ENCODE data around the gene ALPK1. TPM values are rescaled to one million over a fixed set of nuclear protein-coding genes. Genes with fewer than 3 reads are reported as not detected.
"Not testable (repeated sequence)": the region's sequence is repeated elsewhere in the genome, so short reads cannot be mapped to it uniquely, and the experiment has no call there.

ALPK1 gene
- total and polyA plus RNA-seq, 9 donors: 4.9 to 8.7 (median 7.0) TPM

DNA sequence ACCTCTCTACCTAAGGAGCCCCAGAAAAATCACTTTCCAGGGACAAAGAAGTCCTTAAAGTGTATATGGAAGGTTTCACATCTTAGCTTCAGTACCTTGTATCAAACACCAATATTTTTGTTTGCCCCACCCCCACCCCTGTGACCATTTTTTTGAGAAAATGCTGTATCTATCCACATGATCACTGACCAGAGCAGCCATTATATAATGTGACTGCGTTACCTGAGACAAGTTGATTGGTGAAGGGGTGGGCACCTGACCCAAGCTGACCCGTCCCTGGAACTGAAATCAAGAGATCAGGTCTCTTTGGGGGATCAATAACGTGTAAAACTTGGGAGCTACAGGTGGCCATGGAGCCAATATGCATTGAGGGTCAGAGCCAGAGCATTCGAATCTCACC lies 22.2 kb upstream of the ALPK1 start:
- Histone ChIP-seq H3K4me3 (ENCODE audit: low read length) (no peak overlapping the region), H3K36me3 (ENCODE audit: control insufficient read depth, insufficient read depth, low read length) (peaks cover 11% of the 10 kb centered on the region), H3K4me1 (ENCODE audit: control insufficient read depth, insufficient read depth, low read length) (no peaks in the 10 kb centered on the region), H3K27ac (ENCODE audit: low read length) (no peak overlapping the region), H3K27me3 (ENCODE audit: control insufficient read depth, insufficient read depth, low read length) (no peaks in the 10 kb centered on the region), H3K9me3 (replicated peaks; ENCODE audit: control insufficient read depth, low read depth, low read length) (no peaks in the 10 kb centered on the region)
- no peak for DNase-seq
- 98% methylated on average over 3 of the region's 4 CpGs for WGBS (ENCODE audit: insufficient coverage)

DNA sequence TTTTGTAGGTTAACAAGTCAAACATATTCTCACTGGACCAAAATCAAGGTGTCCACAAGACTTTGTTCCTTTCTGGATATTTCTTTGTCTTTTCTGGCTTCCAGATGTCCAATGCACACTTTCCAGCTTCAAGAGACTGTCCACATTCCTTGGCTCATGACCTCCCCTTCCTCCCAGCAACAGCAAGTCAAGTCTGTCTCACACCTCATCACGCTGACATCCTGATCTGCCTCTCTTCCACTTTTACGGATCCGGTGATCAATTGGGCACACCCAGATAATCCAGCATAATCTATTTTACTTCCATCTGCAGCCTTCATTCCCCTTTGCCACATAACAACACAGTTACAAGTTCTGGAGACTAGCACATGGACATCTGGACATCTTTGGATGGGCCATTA lies 21.1 kb upstream of the ALPK1 start:
- Histone ChIP-seq H3K4me3 (ENCODE audit: low read length) (no peak overlapping the region), H3K4me1 (ENCODE audit: control insufficient read depth, insufficient read depth, low read length) (no peaks in the 10 kb centered on the region), H3K27me3 (ENCODE audit: control insufficient read depth, insufficient read depth, low read length) (no peaks in the 10 kb centered on the region), H3K27ac (ENCODE audit: low read length) (no peak overlapping the region), H3K9me3 (replicated peaks; ENCODE audit: control insufficient read depth, low read depth, low read length) (no peaks in the 10 kb centered on the region), H3K36me3 (ENCODE audit: control insufficient read depth, insufficient read depth, low read length) (peaks cover 11% of the 10 kb centered on the region)
- WGBS (ENCODE audit: insufficient coverage): 100% methylated on average over 3 of the region's 3 CpGs
- DNase-seq: no peak

DNA sequence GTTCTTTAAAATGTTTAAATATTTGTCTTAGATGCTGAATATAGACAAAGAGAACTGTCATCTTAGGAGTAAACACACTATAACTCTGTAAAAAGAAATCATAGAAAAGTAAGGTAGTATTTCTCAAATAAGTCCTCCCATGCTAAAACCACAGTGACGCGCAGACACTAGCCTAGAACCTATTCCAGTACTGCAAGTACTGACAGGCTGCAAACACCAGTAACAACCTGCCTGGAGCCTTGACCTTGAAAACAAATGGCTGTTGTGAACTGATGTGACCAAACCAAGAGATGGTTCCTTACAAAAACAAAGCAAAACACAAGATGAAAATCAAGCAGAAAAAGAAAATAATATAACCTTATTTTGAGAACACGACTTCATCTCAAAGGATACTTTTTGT lies 19.9 kb upstream of the ALPK1 start:
- DNase-seq: no peak
- no peak overlapping the region for H3K27ac ChIP-seq (ENCODE audit: low read length)

DNA sequence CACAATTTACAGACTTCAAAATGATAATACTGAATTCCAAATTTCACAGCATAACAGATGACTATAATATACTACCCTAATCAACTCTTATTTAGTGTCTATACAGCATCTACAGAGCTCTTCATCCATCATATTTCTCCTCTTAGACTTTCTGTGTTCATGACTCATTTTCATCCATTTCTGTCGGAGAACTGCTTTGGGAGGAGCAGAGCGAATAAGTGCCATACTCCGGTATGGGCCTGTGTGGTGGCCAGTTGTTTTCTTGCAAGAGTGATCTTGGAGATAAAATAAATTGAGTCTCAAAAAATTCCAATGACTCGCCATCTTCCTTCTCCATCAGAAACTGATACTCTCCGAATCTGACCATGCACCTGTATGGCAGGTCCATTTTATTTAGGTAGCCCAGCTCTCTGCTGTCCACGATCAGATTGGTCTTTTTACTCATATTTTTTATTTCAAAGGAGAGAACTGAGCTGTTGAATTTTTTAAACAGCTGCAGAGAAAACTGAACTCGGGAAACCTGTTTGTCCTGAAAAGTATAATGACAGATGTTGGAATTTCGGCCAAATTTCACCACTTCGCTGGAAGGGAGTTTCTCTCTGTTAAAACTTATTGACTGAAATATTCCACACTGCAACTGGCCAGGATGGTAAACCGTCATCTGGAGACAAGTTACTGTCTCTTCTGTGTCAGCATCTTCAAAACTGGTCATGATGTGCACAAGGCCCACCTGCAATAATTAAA lies 19.3 kb upstream of the ALPK1 start:
- WGBS (ENCODE audit: insufficient coverage): 77% methylated on average over 4 of the region's 10 CpGs
- H3K36me3 ChIP-seq (ENCODE audit: control insufficient read depth, insufficient read depth, low read length): peaks cover 11% of the 10 kb centered on the region
- no peaks in the 10 kb centered on the region for H3K9me3 ChIP-seq (replicated peaks; ENCODE audit: control insufficient read depth, low read depth, low read length)
- DNase-seq: peak; percentile 16
- H3K4me3 ChIP-seq (ENCODE audit: low read length): no peak overlapping the region
- no peak overlapping the region for H3K27ac ChIP-seq (ENCODE audit: low read length)
- no peaks in the 10 kb centered on the region for H3K4me1 ChIP-seq (ENCODE audit: control insufficient read depth, insufficient read depth, low read length)
- H3K27me3 ChIP-seq (ENCODE audit: control insufficient read depth, insufficient read depth, low read length): no peaks in the 10 kb centered on the region

More for the DNA sequence above, 19.9 kb upstream of the ALPK1 start:
- WGBS (ENCODE audit: insufficient coverage): no CpG with 5 or more reads among the region's 3 CpGs
- Histone ChIP-seq H3K36me3 (ENCODE audit: control insufficient read depth, insufficient read depth, low read length) (peaks cover 11% of the 10 kb centered on the region), H3K9me3 (replicated peaks; ENCODE audit: control insufficient read depth, low read depth, low read length) (no peaks in the 10 kb centered on the region), H3K4me3 (ENCODE audit: low read length) (no peak overlapping the region), H3K4me1 (ENCODE audit: control insufficient read depth, insufficient read depth, low read length) (no peaks in the 10 kb centered on the region), H3K27me3 (ENCODE audit: control insufficient read depth, insufficient read depth, low read length) (no peaks in the 10 kb centered on the region)

DNA sequence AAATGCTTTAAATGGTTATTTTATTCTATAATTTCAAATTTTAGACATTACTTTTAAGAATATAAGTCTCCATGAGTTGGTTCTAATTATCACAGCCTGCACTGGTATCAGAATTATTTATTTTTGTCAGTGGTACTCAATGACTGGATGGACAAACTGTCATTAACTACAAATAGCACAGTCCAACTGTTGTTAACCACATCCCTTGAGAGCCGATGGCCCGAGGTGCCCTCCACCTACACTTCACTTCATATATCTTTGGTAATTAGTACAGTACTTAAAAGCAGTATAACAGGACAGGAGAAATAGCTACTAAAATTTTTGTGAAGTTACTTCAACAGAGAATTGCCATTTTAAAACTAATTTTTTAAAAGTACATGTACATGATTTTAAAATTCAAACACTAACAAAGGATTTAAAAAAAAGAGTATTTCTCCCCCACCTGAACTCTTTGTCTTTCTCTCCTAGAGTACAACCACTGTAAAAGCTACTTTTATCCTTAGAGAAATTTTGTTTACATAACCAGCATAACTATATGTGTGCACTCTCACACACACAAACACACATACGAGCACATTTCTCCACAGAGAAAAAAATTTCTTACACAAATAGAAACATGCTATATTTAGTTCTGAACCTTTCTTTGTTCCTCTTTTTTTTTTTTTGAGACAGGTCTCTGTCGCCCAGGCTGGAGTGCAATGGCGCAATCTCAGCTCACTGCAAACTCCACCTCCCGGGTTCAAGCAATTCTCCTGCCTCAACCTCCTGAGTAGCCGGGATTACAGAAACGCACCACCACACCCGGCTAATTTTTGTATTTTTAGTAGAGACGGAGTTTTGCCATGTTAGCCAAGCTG lies 17.9 kb upstream of the ALPK1 start:
- WGBS (ENCODE audit: insufficient coverage): 33% methylated on average over 1 of the region's 10 CpGs
- Histone ChIP-seq H3K27ac (ENCODE audit: low read length) (no peak overlapping the region), H3K27me3 (ENCODE audit: control insufficient read depth, insufficient read depth, low read length) (no peaks in the 10 kb centered on the region), H3K9me3 (replicated peaks; ENCODE audit: control insufficient read depth, low read depth, low read length) (no peaks in the 10 kb centered on the region), H3K36me3 (ENCODE audit: control insufficient read depth, insufficient read depth, low read length) (peaks cover 11% of the 10 kb centered on the region), H3K4me3 (ENCODE audit: low read length) (no peak overlapping the region), H3K4me1 (ENCODE audit: control insufficient read depth, insufficient read depth, low read length) (peaks cover 2% of the 10 kb centered on the region)
- DNase-seq: peak; percentile 6

DNA sequence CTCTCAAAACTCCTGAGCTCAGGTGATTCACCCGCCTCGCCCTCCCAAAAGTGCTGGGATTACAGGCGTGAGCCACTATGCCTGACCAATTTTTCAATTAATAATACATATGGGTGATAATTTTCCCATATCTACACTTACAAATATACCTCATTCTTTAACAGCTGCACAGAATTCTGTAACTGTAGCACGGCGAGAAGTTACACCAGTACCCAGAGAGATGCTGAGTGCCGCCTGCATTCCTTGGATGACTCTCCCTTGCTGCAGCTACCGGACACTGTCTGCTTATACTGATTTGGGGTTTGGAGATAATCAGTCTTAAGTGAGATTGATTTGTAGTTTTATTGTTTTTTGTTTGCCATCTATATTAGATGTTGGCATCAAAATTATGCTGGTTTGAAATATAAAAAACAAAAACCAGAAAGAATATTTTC lies 17.3 kb upstream of the ALPK1 start:
- peaks cover 11% of the 10 kb centered on the region for H3K36me3 ChIP-seq (ENCODE audit: control insufficient read depth, insufficient read depth, low read length)
- no CpG with 5 or more reads among the region's 7 CpGs for WGBS (ENCODE audit: insufficient coverage)

DNA sequence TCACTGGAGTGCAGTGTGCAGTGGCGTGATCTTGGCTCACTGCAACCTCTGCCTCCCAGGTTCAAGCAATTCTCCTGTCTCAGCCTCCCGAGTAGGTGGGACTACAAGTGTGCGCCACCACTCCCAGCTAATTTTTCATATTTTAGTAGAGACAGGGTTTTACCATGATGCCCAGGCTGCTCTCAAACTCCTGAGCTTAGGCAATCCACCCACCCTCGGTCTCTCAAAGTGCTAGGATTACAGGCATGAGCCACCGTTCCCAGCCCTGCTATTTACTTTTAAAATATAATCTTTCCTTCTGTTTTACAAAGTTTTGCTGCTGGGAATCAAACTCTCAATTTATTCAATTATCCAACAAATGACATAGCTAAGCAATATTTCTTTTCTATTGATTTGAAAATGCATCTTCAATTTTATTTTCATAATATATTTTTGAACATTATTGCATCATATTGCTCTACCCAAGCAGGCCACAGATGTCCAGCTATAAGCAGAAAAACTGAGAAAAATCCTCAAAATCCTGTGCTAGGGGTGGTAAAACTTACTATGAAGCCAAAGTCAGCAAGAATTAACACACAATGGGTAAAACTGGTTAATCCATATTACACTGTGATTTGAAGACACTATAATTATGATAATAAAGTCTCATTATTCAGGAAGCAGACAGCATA lies 16.6 kb upstream of the ALPK1 start:
- H3K27ac ChIP-seq (ENCODE audit: low read length): no peak overlapping the region
- 78% methylated on average over 3 of the region's 5 CpGs for WGBS (ENCODE audit: insufficient coverage)
- no peak for DNase-seq

More for the DNA sequence above, 17.3 kb upstream of the ALPK1 start:
- Histone ChIP-seq H3K4me3 (ENCODE audit: low read length) (no peak overlapping the region), H3K9me3 (replicated peaks; ENCODE audit: control insufficient read depth, low read depth, low read length) (no peaks in the 10 kb centered on the region), H3K27ac (ENCODE audit: low read length) (no peak overlapping the region), H3K27me3 (ENCODE audit: control insufficient read depth, insufficient read depth, low read length) (no peaks in the 10 kb centered on the region), H3K4me1 (ENCODE audit: control insufficient read depth, insufficient read depth, low read length) (peaks cover 7% of the 10 kb centered on the region)
- no peak for DNase-seq

DNA sequence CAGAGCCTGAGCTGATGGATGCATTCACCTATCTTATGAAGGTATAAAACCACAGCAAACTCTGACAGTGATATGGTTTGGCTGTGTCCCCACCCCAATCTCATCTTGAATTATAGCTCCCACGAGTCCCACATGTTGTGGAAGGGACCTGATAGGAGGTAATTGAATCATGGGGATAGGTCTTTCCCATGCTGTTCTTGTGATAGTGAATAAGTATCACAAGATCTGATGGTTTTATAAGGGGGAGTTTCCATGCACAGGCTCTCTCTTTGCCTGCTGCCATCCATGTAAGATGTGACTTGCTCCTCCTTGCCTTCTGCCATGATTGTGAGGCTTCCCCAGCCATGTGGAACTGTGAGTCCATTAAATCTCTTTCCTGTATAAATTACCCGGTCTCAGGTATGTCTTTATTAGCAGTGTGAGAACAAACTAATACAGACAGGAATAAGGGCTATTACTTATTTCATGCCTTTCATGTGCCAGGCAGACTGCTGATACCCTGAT lies 15.2 kb upstream of the ALPK1 start:
- not testable (repeated sequence) for H3K27me3 ChIP-seq (ENCODE audit: control insufficient read depth, insufficient read depth, low read length); H3K4me3 ChIP-seq (ENCODE audit: low read length); H3K36me3 ChIP-seq (ENCODE audit: control insufficient read depth, insufficient read depth, low read length); H3K27ac ChIP-seq (ENCODE audit: low read length); H3K9me3 ChIP-seq (replicated peaks; ENCODE audit: control insufficient read depth, low read depth, low read length); DNase-seq
- no CpG with 5 or more reads among the region's 2 CpGs for WGBS (ENCODE audit: insufficient coverage)
- H3K4me1 ChIP-seq (ENCODE audit: control insufficient read depth, insufficient read depth, low read length): peaks cover 14% of the 10 kb centered on the region

More for the DNA sequence above, 16.6 kb upstream of the ALPK1 start:
- H3K36me3 ChIP-seq (ENCODE audit: control insufficient read depth, insufficient read depth, low read length): peaks cover 7% of the 10 kb centered on the region
- no peaks in the 10 kb centered on the region for H3K27me3 ChIP-seq (ENCODE audit: control insufficient read depth, insufficient read depth, low read length)
- H3K9me3 ChIP-seq (replicated peaks; ENCODE audit: control insufficient read depth, low read depth, low read length): no peaks in the 10 kb centered on the region
- peaks cover 9% of the 10 kb centered on the region for H3K4me1 ChIP-seq (ENCODE audit: control insufficient read depth, insufficient read depth, low read length)
- no peak overlapping the region for H3K4me3 ChIP-seq (ENCODE audit: low read length)

DNA sequence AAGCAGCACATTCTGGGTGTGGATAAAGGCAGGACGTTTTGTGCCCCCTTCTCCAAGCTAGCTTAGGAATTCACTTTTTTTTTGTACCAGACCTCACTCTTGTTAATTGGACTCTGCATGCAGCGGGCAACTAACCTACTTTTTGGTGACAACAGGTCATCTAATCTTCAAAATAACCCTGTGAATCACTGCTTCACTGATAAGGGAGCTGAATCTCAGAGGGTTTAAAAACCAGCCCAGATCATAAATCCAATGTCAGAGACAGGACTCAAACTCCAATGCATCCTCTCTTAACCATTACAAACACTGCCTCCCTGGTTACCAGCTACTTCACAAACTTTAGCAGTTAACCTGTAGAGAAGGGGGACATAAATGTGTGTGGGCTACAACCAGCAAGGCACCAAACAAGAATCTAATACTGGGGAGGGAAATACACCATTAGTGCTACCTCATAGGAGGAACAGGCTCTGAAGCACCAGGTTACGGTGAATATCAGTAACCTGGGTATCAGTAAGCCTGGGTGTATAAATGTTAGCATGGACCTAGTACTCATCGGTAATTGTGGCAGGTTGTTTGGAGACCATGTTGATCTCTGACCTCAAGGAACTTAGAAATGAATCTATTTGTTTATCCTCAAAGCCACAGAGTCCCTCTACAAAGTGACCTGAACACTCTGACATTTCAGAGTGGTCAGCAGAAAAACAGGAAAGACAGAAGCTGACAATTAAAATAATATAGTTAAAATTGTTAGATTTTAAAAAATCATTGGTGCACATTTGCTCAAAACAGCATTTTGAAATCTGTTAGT lies 14.1 kb upstream of the ALPK1 start:
- DNase-seq: no peak
- H3K4me3 ChIP-seq (ENCODE audit: low read length): no peak overlapping the region
- H3K36me3 ChIP-seq (ENCODE audit: control insufficient read depth, insufficient read depth, low read length): no peaks in the 10 kb centered on the region
- no peaks in the 10 kb centered on the region for H3K27me3 ChIP-seq (ENCODE audit: control insufficient read depth, insufficient read depth, low read length)
- WGBS (ENCODE audit: insufficient coverage): no CpG with 5 or more reads among the region's 4 CpGs
- H3K9me3 ChIP-seq (replicated peaks; ENCODE audit: control insufficient read depth, low read depth, low read length): no peaks in the 10 kb centered on the region
- H3K4me1 ChIP-seq (ENCODE audit: control insufficient read depth, insufficient read depth, low read length): peaks cover 14% of the 10 kb centered on the region
- H3K27ac ChIP-seq (ENCODE audit: low read length): no peak overlapping the region
